GM12891 (cell line): ENCODE measurements around the gene OR10A3.

ENCODE experiments used
- POLR2A ChIP-seq: IDR thresholded peaks from 2 replicates; pipeline ENCODE4 v1.6.1; 2011; ENCODE audit warnings: low read depth, low read length, control low read depth
- POLR2AphosphoS5 ChIP-seq: IDR thresholded peaks from 2 replicates; pipeline ENCODE4 v1.6.1; 2011; ENCODE audit warnings: low read depth, low read length, control low read depth
- SPI1 ChIP-seq: IDR thresholded peaks from 2 replicates; pipeline ENCODE4 v1.6.1; 2011; ENCODE audit warnings: low read depth, low read length, control low read depth
- TAF1 ChIP-seq: IDR thresholded peaks from 2 replicates; pipeline ENCODE4 v1.6.1; 2011; ENCODE audit warnings: low read depth, low read length, control low read depth

GRCh38 chr11:7965386-7965785, 23.9 kb upstream of the OR10A3 start, which contains the start of gene NLRP10:
- no peak for TF ChIP-seq SPI1
- TF ChIP-seq POLR2A = no peak
- no peak for TF ChIP-seq TAF1
- no peak for TF ChIP-seq POLR2AphosphoS5
